Astrocyte (in vitro differentiated cells and primary cell): ENCODE results near the gene NDUFV2.
"Not testable (repeated sequence)": the region's sequence is repeated elsewhere in the genome, so short reads cannot be mapped to it uniquely, and the experiment has no call there.

Source experiments
- CTCF ChIP-seq: IDR thresholded peaks from 2 replicates; pipeline ENCODE4 v1.5.1; 2011; ENCODE audit warnings: low read depth, mild to moderate bottlenecking, inconsistent platforms, low read length, moderate library complexity; ENCODE audit not compliant: insufficient read depth
- EZH2 ChIP-seq: IDR thresholded peaks from 2 replicates; pipeline ENCODE4 v1.6.1; 2012; ENCODE audit warnings: mild to moderate bottlenecking, low read length, inconsistent platforms; ENCODE audit not compliant: insufficient read depth

GRCh38 chr18:9088727-9089126 is 13.8 kb upstream of the NDUFV2 start:
- not testable (repeated sequence) for TF ChIP-seq CTCF, EZH2
